Central memory CD8-positive, alpha-beta T cell (primary cell): ENCODE measurements around the gene OR6C75.
"Not testable (repeated sequence)": the region's sequence is repeated elsewhere in the genome, so short reads cannot be mapped to it uniquely, and the experiment has no call there.

ENCODE experiments used
- ATAC-seq: fragments of 150-1000 bp; cut with Tn5 transposase; replicated peaks from 2 replicates; pipeline ENCODE4 v1.10.0; 2022; ENCODE audit warnings: mild to moderate bottlenecking, moderate FRiP score, moderate number of reproducible peaks; ENCODE audit not compliant: poor library complexity, severe bottlenecking; ENCODE audit errors: extremely low read depth
- DNase-seq, 2 donors: peaks; one replicate each; pipeline ENCODE4 v3.0.0; 2021; ENCODE audit warnings: low spot score in 2 of 2
- H3K27ac Mint-ChIP-seq: one replicate; pipeline ENCODE4 v1.8.0; 2022; ENCODE audit warnings: low read depth, mild to moderate bottlenecking, moderate library complexity, mixed read lengths
- H3K27me3 Mint-ChIP-seq: one replicate; pipeline ENCODE4 v1.8.0; 2022; ENCODE audit warnings: mixed read lengths
- H3K36me3 Mint-ChIP-seq: one replicate; pipeline ENCODE4 v1.8.0; 2022; ENCODE audit warnings: mild to moderate bottlenecking, moderate library complexity, mixed read lengths; ENCODE audit not compliant: insufficient read depth
- H3K4me1 Mint-ChIP-seq: one replicate; pipeline ENCODE4 v1.8.0; 2022; ENCODE audit warnings: mixed read lengths
- H3K4me3 Mint-ChIP-seq: one replicate; pipeline ENCODE4 v1.8.0; 2022; ENCODE audit warnings: mild to moderate bottlenecking, moderate library complexity, mixed read lengths
- H3K9me3 Mint-ChIP-seq: one replicate; pipeline ENCODE4 v1.8.0; 2022; ENCODE audit warnings: mixed read lengths

Gene OR6C75

GRCh38 chr12:55407866-55408265, 45.1 kb downstream of the OR6C75 start:
- no peak overlapping the region for H3K4me3 Mint-ChIP-seq
- H3K36me3 Mint-ChIP-seq, result no peaks in the 10 kb centered on the region
- H3K4me1 Mint-ChIP-seq, result no peaks in the 10 kb centered on the region
- ATAC-seq, result no peak
- no peak overlapping the region for H3K27ac Mint-ChIP-seq
- no peaks in the 10 kb centered on the region for H3K9me3 Mint-ChIP-seq
- no peak for DNase-seq
- H3K27me3 Mint-ChIP-seq, result peaks cover 10% of the 10 kb centered on the region

GRCh38 chr12:55409133-55409532, 46.4 kb downstream of the OR6C75 start:
- not testable (repeated sequence) for H3K9me3 Mint-ChIP-seq, H3K4me3 Mint-ChIP-seq, DNase-seq, H3K27ac Mint-ChIP-seq, ATAC-seq, H3K36me3 Mint-ChIP-seq, H3K4me1 Mint-ChIP-seq
- peaks cover 15% of the 10 kb centered on the region for H3K27me3 Mint-ChIP-seq

- not testable (repeated sequence) for H3K27ac Mint-ChIP-seq, DNase-seq, ATAC-seq, H3K4me3 Mint-ChIP-seq, H3K9me3 Mint-ChIP-seq, H3K4me1 Mint-ChIP-seq, H3K36me3 Mint-ChIP-seq
- H3K27me3 Mint-ChIP-seq, result peaks cover 44% of the 10 kb centered on the region
Measured at GRCh38 chr12:55412138-55412537, 49.4 kb downstream of the OR6C75 start.

GRCh38 chr12:55413498-55414388, 51.0 kb downstream of the OR6C75 start:
- H3K36me3 Mint-ChIP-seq, H3K9me3 Mint-ChIP-seq, DNase-seq, H3K27ac Mint-ChIP-seq, H3K4me3 Mint-ChIP-seq, ATAC-seq, H3K4me1 Mint-ChIP-seq: not testable (repeated sequence)
- peaks cover 51% of the 10 kb centered on the region for H3K27me3 Mint-ChIP-seq

GRCh38 chr12:55414396-55414823, 51.6 kb downstream of the OR6C75 start:
- not testable (repeated sequence) for H3K36me3 Mint-ChIP-seq, H3K27ac Mint-ChIP-seq, H3K9me3 Mint-ChIP-seq, H3K4me1 Mint-ChIP-seq, ATAC-seq, H3K4me3 Mint-ChIP-seq, DNase-seq
- H3K27me3 Mint-ChIP-seq, result peaks cover 56% of the 10 kb centered on the region

GRCh38 chr12:55414889-55415288, 52.1 kb downstream of the OR6C75 start:
- not testable (repeated sequence) for H3K9me3 Mint-ChIP-seq, H3K27ac Mint-ChIP-seq, DNase-seq, H3K36me3 Mint-ChIP-seq, H3K4me1 Mint-ChIP-seq
- peak overlapping the region; percentile 36 for H3K4me3 Mint-ChIP-seq
- ATAC-seq, result peak; percentile 52
- H3K27me3 Mint-ChIP-seq, result peaks cover 61% of the 10 kb centered on the region

GRCh38 chr12:55416961-55417360, 54.2 kb downstream of the OR6C75 start:
- Mint-ChIP-seq H3K4me1 (peaks cover 6% of the 10 kb centered on the region), H3K27ac (no peak overlapping the region), H3K36me3 (no peaks in the 10 kb centered on the region), H3K4me3 (no peak overlapping the region), H3K9me3 (no peaks in the 10 kb centered on the region), H3K27me3 (peaks cover 77% of the 10 kb centered on the region)
- DNase-seq, result no peak
- no peak for ATAC-seq
